Astrocyte (in vitro differentiated cells and primary cell): Measurements from ENCODE around the gene DYTN. TPM values are rescaled to one million over a fixed set of nuclear protein-coding genes. Genes with fewer than 3 reads are reported as not detected.

ENCODE experiments used
- DNase-seq: peaks from one replicate; pipeline ENCODE4 v3.0.0-alpha.2; 2010; ENCODE audit warnings: low read depth
- FAIRE-seq: peaks from 2 replicates; lab custom pipeline; 2011; peaks lifted over from hg19 to GRCh38; lab: Jason Lieb, UNC
- H2AFZ ChIP-seq: 2 replicates; pipeline ENCODE4 v1.6.0; 2012; ENCODE audit warnings: low read depth, low read length, inconsistent platforms
- H3K27ac ChIP-seq: 2 replicates; pipeline ENCODE4 v1.5.1; 2011; ENCODE audit warnings: low read depth, low read length, inconsistent platforms
- H3K27me3 ChIP-seq: 2 replicates; pipeline ENCODE4 v1.6.0; 2011; ENCODE audit warnings: low read length, inconsistent platforms; ENCODE audit not compliant: insufficient read depth
- H3K36me3 ChIP-seq: 2 replicates; pipeline ENCODE4 v1.5.1; 2011; ENCODE audit warnings: low read length, inconsistent platforms; ENCODE audit not compliant: insufficient read depth
- H3K4me1 ChIP-seq: 2 replicates; pipeline ENCODE4 v1.5.1; 2011; ENCODE audit warnings: low read length, inconsistent platforms; ENCODE audit not compliant: insufficient read depth
- H3K4me2 ChIP-seq: 2 replicates; pipeline ENCODE4 v1.6.0; 2012; ENCODE audit warnings: low read length, inconsistent platforms
- H3K4me3 ChIP-seq: 2 replicates; pipeline ENCODE4 v1.5.1; 2011; ENCODE audit warnings: low read depth, mild to moderate bottlenecking, low read length, inconsistent platforms; ENCODE audit not compliant: insufficient read depth
- H3K79me2 ChIP-seq: 2 replicates; pipeline ENCODE4 v1.6.0; 2012; ENCODE audit warnings: mild to moderate bottlenecking, low read length, inconsistent platforms; ENCODE audit not compliant: insufficient read depth
- H3K9ac ChIP-seq: 2 replicates; pipeline ENCODE4 v1.6.0; 2012; ENCODE audit warnings: mild to moderate bottlenecking, low read length, inconsistent platforms
- H3K9me3 ChIP-seq: 2 replicates; pipeline ENCODE4 v1.5.1; 2012; ENCODE audit warnings: low read depth, mild to moderate bottlenecking, low read length, inconsistent platforms; ENCODE audit not compliant: insufficient read depth
- H4K20me1 ChIP-seq: 2 replicates; pipeline ENCODE4 v1.6.0; 2012; ENCODE audit warnings: low read length, inconsistent platforms; ENCODE audit not compliant: insufficient read depth
- H3K27ac Mint-ChIP-seq: one replicate; pipeline ENCODE4 v1.8.0; 2021; ENCODE audit warnings: mild to moderate bottlenecking, mixed read lengths; ENCODE audit not compliant: unreplicated experiment
- H3K27me3 Mint-ChIP-seq: one replicate; pipeline ENCODE4 v1.8.0; 2021; ENCODE audit warnings: low read depth, mixed read lengths; ENCODE audit not compliant: unreplicated experiment
- H3K36me3 Mint-ChIP-seq: one replicate; pipeline ENCODE4 v1.8.0; 2021; ENCODE audit warnings: low read depth, mixed read lengths; ENCODE audit not compliant: unreplicated experiment
- H3K4me1 Mint-ChIP-seq: one replicate; pipeline ENCODE4 v1.8.0; 2021; ENCODE audit warnings: low read depth, mixed read lengths; ENCODE audit not compliant: unreplicated experiment
- H3K4me3 Mint-ChIP-seq: one replicate; pipeline ENCODE4 v1.8.0; 2021; ENCODE audit warnings: mild to moderate bottlenecking, moderate library complexity, mixed read lengths; ENCODE audit not compliant: unreplicated experiment
- H3K9me3 Mint-ChIP-seq: one replicate; pipeline ENCODE4 v1.8.0; 2021; ENCODE audit warnings: mild to moderate bottlenecking, mixed read lengths; ENCODE audit not compliant: unreplicated experiment
- CTCF ChIP-seq: IDR thresholded peaks from 2 replicates; pipeline ENCODE4 v1.5.1; 2011; ENCODE audit warnings: low read depth, mild to moderate bottlenecking, inconsistent platforms, low read length, moderate library complexity; ENCODE audit not compliant: insufficient read depth
- EZH2 ChIP-seq: IDR thresholded peaks from 2 replicates; pipeline ENCODE4 v1.6.1; 2012; ENCODE audit warnings: mild to moderate bottlenecking, low read length, inconsistent platforms; ENCODE audit not compliant: insufficient read depth
- total RNA-seq: library from RNA; stranded (reverse); gene quantifications from 2 replicates; pipeline ENCODE4 v1.2.1, GENCODE V29; 2021

DYTN gene
- total RNA-seq, 1 donor from 2014 or later: not detected

- FAIRE-seq: no peak
- H2AFZ ChIP-seq: peak within 1 kb of the TSS; percentile 92
- H3K79me2 ChIP-seq: peaks cover 39% of the 10 kb centered on the region
- peaks cover 8% of the 10 kb centered on the region for H3K4me1 ChIP-seq
- Mint-ChIP-seq H3K36me3 (peaks cover 2% of the 10 kb centered on the region), H3K27me3 (no peaks in the 10 kb centered on the region), H3K4me1 (peaks cover 4% of the 10 kb centered on the region), H3K27ac (peak within 1 kb of the TSS; percentile 99), H3K9me3 (no peaks in the 10 kb centered on the region), H3K4me3 (peak within 1 kb of the TSS; percentile 99)
- TF ChIP-seq CTCF: no peak
- peak within 1 kb of the TSS; percentile 93 for H3K4me2 ChIP-seq
- peaks cover 2% of the 10 kb centered on the region for H3K36me3 ChIP-seq
- H4K20me1 ChIP-seq: no peaks in the 10 kb centered on the region
- H3K9ac ChIP-seq: peak within 1 kb of the TSS; percentile 98
- DNase-seq: peak; percentile 94
- H3K27ac ChIP-seq: peak within 1 kb of the TSS; percentile 99
- no peaks in the 10 kb centered on the region for H3K9me3 ChIP-seq
- H3K27me3 ChIP-seq: no peaks in the 10 kb centered on the region
- peak within 1 kb of the TSS; percentile 95 for H3K4me3 ChIP-seq
Observed at GRCh38 chr2:206765242-206766056, 47.3 kb upstream of the DYTN start, which contains the start of the genes FASTKD2 and MDH1B. Gene FASTKD2, plus strand, starts transcription at chr2:206765606. Its CDS starts 1,088 bp downstream, at chr2:206766694. Gene MDH1B, minus strand, starts transcription at chr2:206765328. Its CDS starts 57 bp downstream, at chr2:206765271.

- DNase-seq: no peak
Observed at GRCh38 chr2:206764673-206765241, 46.6 kb upstream of the DYTN start.

More at GRCh38 chr2:206764673-206765241, 46.6 kb upstream of the DYTN start:
- no peak for FAIRE-seq
- no peaks in the 10 kb centered on the region for H3K27me3 Mint-ChIP-seq
- peak overlapping the region; percentile 99 for H3K27ac ChIP-seq
- H4K20me1 ChIP-seq: no peaks in the 10 kb centered on the region
- no peaks in the 10 kb centered on the region for H3K9me3 Mint-ChIP-seq
- peaks cover 37% of the 10 kb centered on the region for H3K79me2 ChIP-seq
- H3K36me3 ChIP-seq: no peaks in the 10 kb centered on the region
- H3K9ac ChIP-seq: peak overlapping the region; percentile 98
- peaks cover 4% of the 10 kb centered on the region for H3K27me3 ChIP-seq
- peak overlapping the region; percentile 93 for H3K4me2 ChIP-seq
- peaks cover 4% of the 10 kb centered on the region for H3K4me1 Mint-ChIP-seq
- TF ChIP-seq CTCF: no peak
- no peak for TF ChIP-seq EZH2
- H3K27ac Mint-ChIP-seq: peak overlapping the region; percentile 99
- H3K9me3 ChIP-seq: no peaks in the 10 kb centered on the region
- peak overlapping the region; percentile 92 for H2AFZ ChIP-seq
- H3K36me3 Mint-ChIP-seq: peaks cover 2% of the 10 kb centered on the region
- H3K4me1 ChIP-seq: peaks cover 8% of the 10 kb centered on the region
- peak overlapping the region; percentile 95 for H3K4me3 ChIP-seq
- peak overlapping the region; percentile 99 for H3K4me3 Mint-ChIP-seq
